ENCODE results near the gene NDFIP1.

GRCh38 chr5:142197098-142197497 is 88.5 kb downstream of the NDFIP1 start:
- TF ChIP-seq CTCF (IDR thresholded peaks at IDR 0.05) (no peak), POLR2AphosphoS5 (IDR thresholded peaks at IDR 0.05) (no peak)
